ENCODE results near the gene UNC13C. TPM values are rescaled to one million over a fixed set of nuclear protein-coding genes. Genes with fewer than 3 reads are reported as not detected.

The UNC13C gene
- total and polyA plus RNA-seq, 2 donors (not counting 3 experiments of a cell fraction or from before 2014, with no cell fraction given), result not detected

DNA sequence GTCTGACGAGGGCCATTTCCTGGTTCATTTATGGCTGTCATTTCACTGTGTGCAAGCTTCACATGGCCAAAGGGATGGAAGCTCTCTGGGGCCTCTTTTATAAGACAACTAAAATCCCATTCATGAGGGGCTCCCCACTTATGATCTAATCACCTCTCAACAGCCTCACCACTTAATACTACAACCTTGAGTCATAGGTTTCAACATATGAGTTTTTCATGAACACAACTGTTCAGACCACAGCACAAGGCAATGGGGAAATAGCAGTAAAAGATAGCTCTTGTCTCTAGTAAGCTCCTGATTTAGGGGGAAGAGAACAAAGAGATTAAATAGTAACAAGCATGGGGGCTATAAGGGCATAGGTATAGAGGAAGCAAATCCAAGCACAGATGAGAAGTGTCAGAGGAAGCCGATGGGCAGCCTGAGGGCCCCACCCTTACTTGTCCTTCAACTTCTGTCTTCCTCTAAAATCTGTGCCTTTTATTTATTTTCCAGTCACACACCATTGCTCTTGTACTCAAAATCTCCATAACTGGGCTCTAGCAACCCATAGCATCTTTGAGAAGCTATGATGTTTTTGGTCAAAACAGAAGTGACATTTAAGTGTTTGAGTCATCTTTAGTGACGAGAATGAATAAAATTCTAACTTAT lies 329.1 kb downstream of the UNC13C start:
- H3K79me2 ChIP-seq (ENCODE audit: control insufficient read depth, insufficient read depth, low read length), result no peaks in the 10 kb centered on the region
- FAIRE-seq (no peak), DNase-seq (ENCODE audit: low read depth, low spot score) (no peak)
- no peak overlapping the region for H3K4me3 ChIP-seq (replicated peaks in 1 of 3; ENCODE audit: insufficient read depth in 1 of 3, low read depth in 1 of 3, low read length in 3 of 3)
- POLR2A ChIA-PET, result no interaction called here
- H2AFZ ChIP-seq (ENCODE audit: low read depth, low read length), result no peak overlapping the region
- no peaks in the 10 kb centered on the region for H3K9me3 ChIP-seq (replicated peaks; ENCODE audit: control insufficient read depth, insufficient read depth, low read length)
- H3K9ac ChIP-seq (replicated peaks; ENCODE audit: extremely low read depth, insufficient read depth, low read length), result no peak overlapping the region
- H3K36me3 ChIP-seq (ENCODE audit: control insufficient read depth in 2 of 2, extremely low read depth in 1 of 2, insufficient read depth in 2 of 2, low read length in 2 of 2), result no peaks in the 10 kb centered on the region
- no peak overlapping the region for H3K4me2 ChIP-seq (ENCODE audit: insufficient read depth, low read length)
- intact Hi-C loops (cut with micrococcal nuclease) (no loop called here), dilution Hi-C loops (cut with MboI; ENCODE audit: extremely low pct_ligation_motif_present, low sequenced_read_pairs) (no loop called here)
- no peaks in the 10 kb centered on the region for H3K9me1 ChIP-seq (replicated peaks; ENCODE audit: control insufficient read depth, extremely low read depth, insufficient read depth, low read length)
- CTCF ChIA-PET, result no interaction called here
- TF ChIP-seq EZH2 (IDR thresholded peaks at IDR 0.05; ENCODE audit: borderline replicate concordance, low read depth, low read length, severe bottlenecking), result no peak
- no peak for TF ChIP-seq JUN (IDR thresholded peaks at IDR 0.05; ENCODE audit: borderline replicate concordance, insufficient read depth, insufficient read length, low read depth)
- TF ChIP-seq, protein P1, sequence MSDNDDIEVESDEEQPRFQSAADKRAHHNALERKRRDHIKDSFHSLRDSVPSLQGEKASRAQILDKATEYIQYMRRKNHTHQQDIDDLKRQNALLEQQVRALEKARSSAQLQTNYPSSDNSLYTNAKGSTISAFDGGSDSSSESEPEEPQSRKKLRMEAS (IDR thresholded peaks at IDR 0.05; ENCODE audit: insufficient read depth, insufficient read length), result no peak
- TF ChIP-seq, protein P2, sequence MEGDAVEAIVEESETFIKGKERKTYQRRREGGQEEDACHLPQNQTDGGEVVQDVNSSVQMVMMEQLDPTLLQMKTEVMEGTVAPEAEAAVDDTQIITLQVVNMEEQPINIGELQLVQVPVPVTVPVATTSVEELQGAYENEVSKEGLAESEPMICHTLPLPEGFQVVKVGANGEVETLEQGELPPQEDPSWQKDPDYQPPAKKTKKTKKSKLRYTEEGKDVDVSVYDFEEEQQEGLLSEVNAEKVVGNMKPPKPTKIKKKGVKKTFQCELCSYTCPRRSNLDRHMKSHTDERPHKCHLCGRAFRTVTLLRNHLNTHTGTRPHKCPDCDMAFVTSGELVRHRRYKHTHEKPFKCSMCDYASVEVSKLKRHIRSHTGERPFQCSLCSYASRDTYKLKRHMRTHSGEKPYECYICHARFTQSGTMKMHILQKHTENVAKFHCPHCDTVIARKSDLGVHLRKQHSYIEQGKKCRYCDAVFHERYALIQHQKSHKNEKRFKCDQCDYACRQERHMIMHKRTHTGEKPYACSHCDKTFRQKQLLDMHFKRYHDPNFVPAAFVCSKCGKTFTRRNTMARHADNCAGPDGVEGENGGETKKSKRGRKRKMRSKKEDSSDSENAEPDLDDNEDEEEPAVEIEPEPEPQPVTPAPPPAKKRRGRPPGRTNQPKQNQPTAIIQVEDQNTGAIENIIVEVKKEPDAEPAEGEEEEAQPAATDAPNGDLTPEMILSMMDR (IDR thresholded peaks at IDR 0.05; ENCODE audit: extremely low read depth in 1 of 2, insufficient read depth in 1 of 2, low read depth in 1 of 2, low read length in 2 of 2), result no peak
- TF ChIP-seq MYC (IDR thresholded peaks at IDR 0.05; ENCODE audit: low read depth, low read length), result no peak
- no peak for TF ChIP-seq FOS (IDR thresholded peaks at IDR 0.05; ENCODE audit: borderline replicate concordance, insufficient read depth, low read length)
- no peak for TF ChIP-seq POLR2AphosphoS5 (IDR thresholded peaks at IDR 0.05; ENCODE audit: insufficient read depth, low read depth, low read length)
- TF ChIP-seq POLR2A (IDR thresholded peaks at IDR 0.05; ENCODE audit: low read depth, low read length), result no peak
- no peak overlapping the region for H3K27ac ChIP-seq (ENCODE audit: insufficient read depth, low read depth, low read length)
- no peaks in the 10 kb centered on the region for H3K27me3 ChIP-seq (ENCODE audit: control insufficient read depth in 2 of 2, insufficient read depth in 2 of 2, low read length in 2 of 2)
- BruUV-seq (replicated peaks), result no TSS peak
- no peaks in the 10 kb centered on the region for H4K20me1 ChIP-seq (replicated peaks; ENCODE audit: control insufficient read depth, extremely low read depth, insufficient read depth, low read length)
- no peaks in the 10 kb centered on the region for H3K4me1 ChIP-seq (ENCODE audit: control insufficient read depth, extremely low read depth, insufficient read depth, low read length)

Measured in endothelial cell of umbilical vein (primary cell).